GM12878 (cell line): ENCODE results near the gene COX7C. TPM values are rescaled to one million over a fixed set of nuclear protein-coding genes. Genes with fewer than 3 reads are reported as not detected.

Experiments used
- ATF7 ChIP-seq: fragments of 450-650 bp; IDR thresholded peaks from 2 replicates; pipeline ENCODE4 v1.6.1; 2016; ENCODE audit warnings: low read depth, mild to moderate bottlenecking
- CBFB ChIP-seq: IDR thresholded peaks from 2 replicates; pipeline ENCODE4 v1.6.1; 2016; ENCODE audit warnings: antibody characterized with exemption, low read depth
- CBX5 ChIP-seq: sonication (generic); IDR thresholded peaks from 2 replicates; pipeline ENCODE4 v1.6.1; 2016; ENCODE audit warnings: low read depth, moderate library complexity, mild to moderate bottlenecking, inconsistent platforms
- DPF2 ChIP-seq: fragments of 450-650 bp; IDR thresholded peaks from 2 replicates; pipeline ENCODE4 v1.6.1; 2017; ENCODE audit warnings: mild to moderate bottlenecking
- ELK1 ChIP-seq: IDR thresholded peaks from 2 replicates; pipeline ENCODE4 v1.6.1; 2012; ENCODE audit warnings: low read depth, low read length, improper control_type of control experiment
- ESRRA ChIP-seq: IDR thresholded peaks from 2 replicates; pipeline ENCODE4 v1.6.1; 2012; ENCODE audit warnings: mild to moderate bottlenecking, low read length, improper control_type of control experiment
- HCFC1 ChIP-seq: fragments of 150-350 bp; IDR thresholded peaks from 2 replicates; pipeline ENCODE4 v1.6.1; 2014; ENCODE audit warnings: low read length
- HDGF ChIP-seq: fragments of 450-650 bp; IDR thresholded peaks from 2 replicates; pipeline ENCODE4 v1.6.1; 2016; ENCODE audit warnings: antibody characterized with exemption
- IRF4 ChIP-seq: IDR thresholded peaks from 2 replicates; pipeline ENCODE4 v1.6.1; 2011; ENCODE audit warnings: low read depth, low read length
- MAX ChIP-seq: IDR thresholded peaks from 2 replicates; pipeline ENCODE4 v1.6.1; 2012; ENCODE audit warnings: low read depth, low read length, improper control_type of control experiment
- MEF2B ChIP-seq: fragments of 450-650 bp; IDR thresholded peaks from 2 replicates; pipeline ENCODE4 v1.6.1; 2018; ENCODE audit warnings: mild to moderate bottlenecking, moderate library complexity; ENCODE audit not compliant: partially characterized antibody, poor library complexity, severe bottlenecking
- MLLT1 ChIP-seq: fragments of 450-650 bp; IDR thresholded peaks from 2 replicates; pipeline ENCODE4 v1.6.1; 2016; ENCODE audit warnings: mild to moderate bottlenecking
- POLR2AphosphoS5 ChIP-seq: IDR thresholded peaks from 2 replicates; pipeline ENCODE4 v1.6.1; 2011; ENCODE audit warnings: mild to moderate bottlenecking, low read length, inconsistent platforms
- POU2F2 ChIP-seq: IDR thresholded peaks from 3 replicates; pipeline ENCODE4 v1.6.1; 2011; ENCODE audit warnings: low read depth, mild to moderate bottlenecking, low read length, borderline replicate concordance
- PRDM15 ChIP-seq: fragments of 450-650 bp; formaldehyde crosslinking; IDR thresholded peaks from 2 replicates; pipeline ENCODE4 v1.4.0; 2020; ENCODE audit warnings: mild to moderate bottlenecking, moderate library complexity
- RB1 ChIP-seq: fragments of 450-650 bp; formaldehyde crosslinking; IDR thresholded peaks from 2 replicates; pipeline ENCODE4 v1.6.1; 2017; ENCODE audit warnings: mild to moderate bottlenecking, borderline replicate concordance
- SP1 ChIP-seq: IDR thresholded peaks from one replicate; pipeline ENCODE4 v1.6.1; 2011; ENCODE audit warnings: low read depth, low read length
- TCF7 ChIP-seq: IDR thresholded peaks from 2 replicates; pipeline ENCODE4 v1.6.1; 2014; ENCODE audit warnings: antibody characterized with exemption, borderline replicate concordance
- ZBED1 ChIP-seq: IDR thresholded peaks from 2 replicates; pipeline ENCODE4 v1.6.1; 2016; ENCODE audit warnings: borderline replicate concordance
- polyA plus RNA-seq, 11 experiments: library from polyadenylated mRNA; depleted of rRNA in 4 of 11; unstranded in 6 of 11; stranded (reverse) in 5 of 11; fragments of >200 nt; fragmentation: Nextera tagmentation in 4 of 11; fragmentation: Illumina TruSeq in 1 of 11; extraction: Ambion mirVana in 4 of 11; extraction: Trizol in 1 of 11; gene quantifications; 1 replicate in 1 of 11; 2 replicates in 10 of 11; pipeline versions ENCODE4 v1.2.1 to v1.2.3, GENCODE V29; 2011 to 2016; ENCODE audit warnings: inconsistent platforms in 2 of 11, missing spikeins in 2 of 11, low read depth in 1 of 11
- total RNA-seq, 4 experiments: library from RNA; depleted of rRNA in 3 of 4; stranded (reverse); fragments of >200 nt in 3 of 4; fragmentation: Illumina TruSeq in 1 of 4; extraction: Trizol in 1 of 4; gene quantifications; 2 replicates each; pipeline versions ENCODE4 v1.2.1 to v1.2.3, GENCODE V29; 2013 to 2021
- TF ChIP-seq, protein P1 (sequence below), 3 experiments: IDR thresholded peaks in 2 of 3; conservative IDR thresholded peaks in 1 of 3; 2 replicates each; pipeline ENCODE4 v1.5.1; 2011; ENCODE audit warnings: low read depth in 3 of 3, low read length in 3 of 3, mild to moderate bottlenecking in 3 of 3, control low read depth in 2 of 3, moderate library complexity in 2 of 3, inconsistent platforms in 1 of 3, mixed read lengths in 1 of 3; ENCODE audit not compliant: control insufficient read depth in 2 of 3, insufficient read depth in 1 of 3; ENCODE audit errors: extremely low read depth in 1 of 3

COX7C gene
- total and polyA plus RNA-seq, 10 of the 15 experiments (the other 5 are each of a cell fraction or from before 2014, with no cell fraction given): 484 to 1,591 (median 883) TPM

DNA sequence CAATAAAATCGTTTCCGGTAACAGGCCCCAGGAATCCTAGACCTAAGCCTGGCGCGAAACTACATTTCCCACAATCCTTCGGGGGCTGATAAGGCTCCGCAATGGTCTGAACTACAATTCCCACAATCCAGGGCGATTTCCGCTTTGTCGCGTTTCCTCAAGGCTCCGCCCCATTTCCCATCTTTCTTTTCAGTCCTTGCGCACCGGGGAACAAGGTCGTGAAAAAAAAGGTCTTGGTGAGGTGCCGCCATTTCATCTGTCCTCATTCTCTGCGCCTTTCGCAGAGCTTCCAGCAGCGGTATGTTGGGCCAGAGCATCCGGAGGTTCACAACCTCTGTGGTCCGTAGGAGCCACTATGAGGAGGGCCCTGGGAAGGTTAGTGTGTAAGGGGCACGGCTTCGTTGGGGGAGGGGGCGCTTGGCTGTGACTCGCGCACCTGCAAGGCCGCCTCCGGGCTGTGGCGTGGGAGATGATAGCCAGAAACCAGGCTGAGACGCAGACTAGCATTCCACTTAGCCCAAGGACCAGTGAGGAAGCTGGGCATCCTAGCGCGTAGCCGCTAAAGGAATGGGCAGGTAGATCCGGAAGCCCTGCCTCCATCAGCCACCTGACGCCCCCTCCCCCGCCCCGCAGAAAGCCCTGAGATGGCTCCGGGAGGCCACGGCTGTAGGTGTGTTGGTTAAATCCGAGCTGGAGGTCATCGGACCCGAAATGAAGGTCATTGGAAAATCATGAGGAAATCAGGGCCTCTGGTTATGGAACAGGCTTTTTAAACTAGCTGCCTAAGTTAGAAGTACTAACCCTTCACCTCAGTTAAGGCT, at the start of gene COX7C (continued):
- TF ChIP-seq ESRRA: peak; percentile 82; the same call in 1 of the 2 replicates
- peak; percentile 30; the same call in 1 of the 2 replicates for TF ChIP-seq DPF2
- TF ChIP-seq MAX: no peak
- peak; percentile 94 for TF ChIP-seq POLR2AphosphoS5
- TF ChIP-seq HCFC1: peak; percentile 98
- TF ChIP-seq, protein P1, sequence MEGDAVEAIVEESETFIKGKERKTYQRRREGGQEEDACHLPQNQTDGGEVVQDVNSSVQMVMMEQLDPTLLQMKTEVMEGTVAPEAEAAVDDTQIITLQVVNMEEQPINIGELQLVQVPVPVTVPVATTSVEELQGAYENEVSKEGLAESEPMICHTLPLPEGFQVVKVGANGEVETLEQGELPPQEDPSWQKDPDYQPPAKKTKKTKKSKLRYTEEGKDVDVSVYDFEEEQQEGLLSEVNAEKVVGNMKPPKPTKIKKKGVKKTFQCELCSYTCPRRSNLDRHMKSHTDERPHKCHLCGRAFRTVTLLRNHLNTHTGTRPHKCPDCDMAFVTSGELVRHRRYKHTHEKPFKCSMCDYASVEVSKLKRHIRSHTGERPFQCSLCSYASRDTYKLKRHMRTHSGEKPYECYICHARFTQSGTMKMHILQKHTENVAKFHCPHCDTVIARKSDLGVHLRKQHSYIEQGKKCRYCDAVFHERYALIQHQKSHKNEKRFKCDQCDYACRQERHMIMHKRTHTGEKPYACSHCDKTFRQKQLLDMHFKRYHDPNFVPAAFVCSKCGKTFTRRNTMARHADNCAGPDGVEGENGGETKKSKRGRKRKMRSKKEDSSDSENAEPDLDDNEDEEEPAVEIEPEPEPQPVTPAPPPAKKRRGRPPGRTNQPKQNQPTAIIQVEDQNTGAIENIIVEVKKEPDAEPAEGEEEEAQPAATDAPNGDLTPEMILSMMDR (IDR thresholded peaks at IDR 0.05 in 2 of 3, conservative IDR thresholded peaks at IDR 0.05 in 1 of 3; ENCODE audit: control insufficient read depth in 2 of 3, extremely low read depth in 1 of 3, insufficient read depth in 1 of 3, low read depth in 3 of 3, low read length in 3 of 3): no peak
- no peak for TF ChIP-seq TCF7
- TF ChIP-seq MLLT1: peak; percentile 51
- peak; percentile 26; the same call in 1 of the 2 replicates for TF ChIP-seq RB1
- 0 out of 2 replicates have a peak, but pooled peaks have one; percentile 21 for TF ChIP-seq CBX5
- TF ChIP-seq ELK1: peak; percentile 77; the same call in 1 of the 2 replicates
- TF ChIP-seq HDGF: peak; percentile 33; the same call in 1 of the 2 replicates
- TF ChIP-seq ZBED1: 0 out of 2 replicates have a peak, but pooled peaks have one; percentile 59
- TF ChIP-seq IRF4: peak; percentile 31; the same call in 1 of the 2 replicates
- TF ChIP-seq ATF7: no peak
- 0 out of 2 replicates have a peak, but pooled peaks have one; percentile 51 for TF ChIP-seq PRDM15 (CRISPR knock-in tag)
- peak; percentile 51 for TF ChIP-seq SP1
- TF ChIP-seq CBFB: peak; percentile 57; the same call in 1 of the 2 replicates
- 0 out of 3 replicates have a peak, but pooled peaks have one; percentile 62 for TF ChIP-seq POU2F2
- no peak for TF ChIP-seq MEF2B
